ENCODE results near the gene MBD3.
A peak's percentile ranks its signal among the peaks of the same experiment; 100 is the strongest.
"Not testable (repeated sequence)": the region's sequence is repeated elsewhere in the genome, so short reads cannot be mapped to it uniquely, and the experiment has no call there.

Gene MBD3

DNA sequence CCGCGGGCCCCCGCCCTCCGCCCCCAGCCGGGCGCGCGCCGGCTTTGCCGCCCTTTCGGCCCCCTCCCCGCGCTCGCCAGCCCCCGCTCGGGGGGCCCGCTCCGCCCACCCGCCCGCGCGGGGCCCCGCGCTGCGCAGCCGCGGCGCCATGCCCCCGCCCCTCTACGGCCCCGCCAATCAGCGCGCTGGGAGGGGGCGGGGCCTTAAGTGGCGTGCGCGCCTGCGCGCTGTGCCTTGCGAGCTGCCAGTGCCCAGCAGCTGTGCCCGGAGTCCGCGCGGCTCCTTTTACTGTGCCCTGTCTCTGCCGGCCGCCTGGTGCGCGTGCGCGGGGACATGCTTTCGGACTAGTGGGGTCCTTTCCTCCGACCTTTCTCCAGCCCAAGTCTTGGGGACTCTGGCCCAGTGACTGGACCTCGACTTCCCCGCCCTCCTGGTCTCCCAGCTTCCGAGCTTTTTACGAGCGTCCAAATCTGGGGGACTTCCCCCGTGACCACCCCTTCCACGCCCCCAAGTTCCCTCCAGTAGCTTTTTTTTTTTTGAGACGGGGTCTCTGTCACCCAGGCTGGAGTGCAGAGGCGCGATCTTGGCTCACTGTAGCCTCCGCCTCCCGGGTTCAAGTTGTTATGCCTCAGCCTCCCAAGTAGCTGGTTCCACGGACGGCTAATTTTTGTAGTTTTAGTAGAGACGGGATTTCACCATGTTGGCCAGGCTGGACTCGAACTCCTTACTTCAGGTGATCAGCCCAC lies at the start of gene MBD3:
TSS of gene MBD3 (minus strand) at position 111 of the 746 bp plus-strand sequence. CDS start 234 bp downstream, outside the sequence.
- TF ChIP-seq, protein P1, sequence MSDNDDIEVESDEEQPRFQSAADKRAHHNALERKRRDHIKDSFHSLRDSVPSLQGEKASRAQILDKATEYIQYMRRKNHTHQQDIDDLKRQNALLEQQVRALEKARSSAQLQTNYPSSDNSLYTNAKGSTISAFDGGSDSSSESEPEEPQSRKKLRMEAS (IDR thresholded peaks at IDR 0.05; ENCODE audit: low read depth, low read length), result 0 out of 2 replicates have a peak, but pooled peaks have one; percentile 19
- peak; percentile 49 for TF ChIP-seq POLR2A (IDR thresholded peaks at IDR 0.05; ENCODE audit: extremely low read depth, insufficient read length)
- TF ChIP-seq, protein P2, sequence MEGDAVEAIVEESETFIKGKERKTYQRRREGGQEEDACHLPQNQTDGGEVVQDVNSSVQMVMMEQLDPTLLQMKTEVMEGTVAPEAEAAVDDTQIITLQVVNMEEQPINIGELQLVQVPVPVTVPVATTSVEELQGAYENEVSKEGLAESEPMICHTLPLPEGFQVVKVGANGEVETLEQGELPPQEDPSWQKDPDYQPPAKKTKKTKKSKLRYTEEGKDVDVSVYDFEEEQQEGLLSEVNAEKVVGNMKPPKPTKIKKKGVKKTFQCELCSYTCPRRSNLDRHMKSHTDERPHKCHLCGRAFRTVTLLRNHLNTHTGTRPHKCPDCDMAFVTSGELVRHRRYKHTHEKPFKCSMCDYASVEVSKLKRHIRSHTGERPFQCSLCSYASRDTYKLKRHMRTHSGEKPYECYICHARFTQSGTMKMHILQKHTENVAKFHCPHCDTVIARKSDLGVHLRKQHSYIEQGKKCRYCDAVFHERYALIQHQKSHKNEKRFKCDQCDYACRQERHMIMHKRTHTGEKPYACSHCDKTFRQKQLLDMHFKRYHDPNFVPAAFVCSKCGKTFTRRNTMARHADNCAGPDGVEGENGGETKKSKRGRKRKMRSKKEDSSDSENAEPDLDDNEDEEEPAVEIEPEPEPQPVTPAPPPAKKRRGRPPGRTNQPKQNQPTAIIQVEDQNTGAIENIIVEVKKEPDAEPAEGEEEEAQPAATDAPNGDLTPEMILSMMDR (IDR thresholded peaks at IDR 0.05; ENCODE audit: low read depth, low read length), result no peak
- TF ChIP-seq MYC (IDR thresholded peaks at IDR 0.05; ENCODE audit: low read depth, low read length), result 0 out of 2 replicates have a peak, but pooled peaks have one; percentile 14
- peak within 1 kb of the TSS; percentile 92 for H3K4me3 ChIP-seq (ENCODE audit: low read depth, low read length)
- peak; percentile 89 for DNase-seq (ENCODE audit: low read depth)

DNA sequence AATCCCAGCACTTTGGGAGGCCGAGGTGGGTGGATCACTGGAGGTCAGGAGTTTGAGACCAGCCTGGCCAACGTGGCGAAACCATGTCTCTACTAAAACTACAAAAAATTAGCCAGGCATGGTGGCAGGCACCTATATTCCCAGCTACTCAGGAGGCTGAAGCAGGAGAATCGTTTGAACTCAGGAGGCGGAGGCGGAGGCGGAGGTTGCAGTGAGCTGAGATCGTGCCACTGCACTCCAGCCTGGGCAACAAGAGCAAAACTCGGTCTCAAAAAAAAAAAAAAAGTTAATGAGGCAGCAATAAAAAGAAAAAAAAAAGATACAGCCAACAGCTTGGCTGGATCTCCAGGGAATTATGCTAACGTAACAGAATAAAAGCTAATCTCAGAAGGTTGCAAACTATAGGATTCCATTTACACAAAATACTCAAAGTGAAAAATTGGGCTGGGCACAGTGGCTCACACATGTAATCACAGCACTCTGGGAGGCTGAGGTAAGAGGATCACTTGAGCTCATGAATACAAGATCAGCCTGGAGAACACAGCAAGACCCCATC lies 48.3 kb upstream of the MBD3 start:
- H3K4me3 ChIP-seq (ENCODE audit: low read depth, low read length); DNase-seq (ENCODE audit: low read depth): not testable (repeated sequence)

DNA sequence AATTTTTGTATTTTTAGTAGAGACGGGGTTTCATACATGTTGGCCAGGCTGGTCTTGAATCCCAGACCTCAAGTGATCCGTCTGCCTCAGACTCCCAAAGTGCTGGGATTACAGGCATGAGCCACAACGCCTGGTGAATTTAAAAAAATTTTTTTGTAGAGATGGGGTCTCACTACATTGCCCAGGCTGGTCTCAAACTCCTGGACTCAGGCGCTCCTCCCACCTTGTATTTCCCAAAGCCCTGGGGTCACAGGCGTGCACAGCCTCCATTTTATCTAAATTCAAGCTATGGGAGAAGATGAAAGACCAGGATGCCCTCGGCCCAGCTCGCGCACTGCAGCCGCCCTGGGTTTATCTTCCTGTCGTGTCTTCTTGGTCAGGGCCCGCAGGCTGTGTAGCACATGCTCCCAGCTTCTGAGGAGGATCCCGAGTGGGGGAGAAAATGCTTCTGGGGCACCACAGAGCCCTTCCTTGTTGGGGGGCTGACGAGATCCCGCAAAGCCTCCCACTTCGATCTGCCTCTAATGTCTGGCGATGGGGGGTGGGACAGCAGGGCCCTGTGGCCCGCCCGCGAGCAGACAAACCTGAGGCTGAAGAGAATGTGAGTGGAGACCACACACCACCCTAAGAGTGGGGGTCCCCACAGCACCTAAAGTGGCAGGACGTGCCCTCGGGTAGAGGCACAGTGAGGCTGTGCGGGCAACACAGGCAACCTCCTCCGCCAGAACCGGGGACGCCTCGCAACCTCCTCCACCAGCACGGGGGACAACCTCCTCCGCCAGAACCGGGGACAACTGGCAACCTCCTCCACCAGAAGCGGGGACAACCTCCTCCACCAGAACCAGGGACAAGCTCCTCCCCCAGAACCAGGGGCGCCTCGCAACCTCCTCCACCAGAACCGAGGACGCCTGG lies 43.9 kb upstream of the MBD3 start:
- H3K4me3 ChIP-seq (ENCODE audit: low read depth, low read length), result no peak overlapping the region
- no peak for DNase-seq (ENCODE audit: low read depth)
- TF ChIP-seq MYC (IDR thresholded peaks at IDR 0.05; ENCODE audit: low read depth, low read length) (no peak), POLR2A (IDR thresholded peaks at IDR 0.05; ENCODE audit: extremely low read depth, insufficient read length) (no peak)
- TF ChIP-seq, protein P1 (IDR thresholded peaks at IDR 0.05; ENCODE audit: low read depth, low read length), result no peak
- TF ChIP-seq, protein P2 (IDR thresholded peaks at IDR 0.05; ENCODE audit: low read depth, low read length), result no peak

- TF ChIP-seq MYC (IDR thresholded peaks at IDR 0.05; ENCODE audit: low read depth, low read length) (no peak), POLR2A (IDR thresholded peaks at IDR 0.05; ENCODE audit: extremely low read depth, insufficient read length) (no peak)
- TF ChIP-seq, protein P2 (IDR thresholded peaks at IDR 0.05; ENCODE audit: low read depth, low read length), result no peak
- TF ChIP-seq, protein P1 (IDR thresholded peaks at IDR 0.05; ENCODE audit: low read depth, low read length), result no peak
- no peak overlapping the region for H3K4me3 ChIP-seq (ENCODE audit: low read depth, low read length)
- no peak for DNase-seq (ENCODE audit: low read depth)
Observed at GRCh38 chr19:1634938-1635243, 42.2 kb upstream of the MBD3 start.

- no peak for DNase-seq (ENCODE audit: low read depth)
Observed at GRCh38 chr19:1634242-1634937, 41.7 kb upstream of the MBD3 start.

More at GRCh38 chr19:1634242-1634937, 41.7 kb upstream of the MBD3 start:
- TF ChIP-seq, protein P2 (IDR thresholded peaks at IDR 0.05; ENCODE audit: low read depth, low read length), result no peak
- TF ChIP-seq MYC (IDR thresholded peaks at IDR 0.05; ENCODE audit: low read depth, low read length) (no peak), POLR2A (IDR thresholded peaks at IDR 0.05; ENCODE audit: extremely low read depth, insufficient read length) (no peak)
- TF ChIP-seq, protein P1 (IDR thresholded peaks at IDR 0.05; ENCODE audit: low read depth, low read length), result no peak
- no peak overlapping the region for H3K4me3 ChIP-seq (ENCODE audit: low read depth, low read length)

All from NB4 (cell line).